Mesodermal cell (in vitro differentiated cells): Measurements from ENCODE around the gene THRAP3.

Experiments used
- H3K27ac ChIP-seq: 2 replicates; pipeline ENCODE4 v1.7.0; 2013; ENCODE audit warnings: mild to moderate bottlenecking, low read depth, low read length, moderate library complexity; ENCODE audit not compliant: severe bottlenecking
- H3K36me3 ChIP-seq: 2 replicates; pipeline ENCODE4 v1.7.1; 2013; ENCODE audit warnings: mild to moderate bottlenecking, low read length, moderate library complexity; ENCODE audit not compliant: control insufficient read depth, insufficient read depth
- H3K4me1 ChIP-seq: one replicate; pipeline ENCODE4 v1.7.1; 2013; ENCODE audit warnings: mild to moderate bottlenecking, low read length; ENCODE audit not compliant: insufficient read depth, control insufficient read depth, poor library complexity, severe bottlenecking
- H3K4me3 ChIP-seq: 2 replicates; pipeline ENCODE4 v1.7.0; 2013; ENCODE audit warnings: low read length, control low read depth, mild to moderate bottlenecking; ENCODE audit not compliant: insufficient read depth, poor library complexity, severe bottlenecking; ENCODE audit errors: extremely low read depth
- H3K9me3 ChIP-seq: 2 replicates; pipeline ENCODE4 v1.7.1; 2013; ENCODE audit warnings: mild to moderate bottlenecking, low read length, moderate library complexity; ENCODE audit not compliant: control insufficient read depth
- WGBS, 2 experiments: methylation state at CpG; one replicate each; pipeline ENCODE4 v1.1.5; 2013; ENCODE audit warnings: missing lambda C conversion rate in 2 of 2; ENCODE audit not compliant: insufficient coverage in 2 of 2; 5-methylcytosine and 5-hydroxymethylcytosine counted together

The THRAP3 gene

GRCh38 chr1:36344395-36344680 lies 120.1 kb downstream of the THRAP3 start:
- no peaks in the 10 kb centered on the region for H3K9me3 ChIP-seq
- H3K4me3 ChIP-seq = no peak overlapping the region
- H3K4me1 ChIP-seq = peaks cover 5% of the 10 kb centered on the region
- WGBS, 2 experiments = 84 to 100% methylated on average over 5 to 7 of the region's 8 CpGs
- H3K27ac ChIP-seq = no peak overlapping the region
- H3K36me3 ChIP-seq = peaks cover 82% of the 10 kb centered on the region

- no peaks in the 10 kb centered on the region for H3K9me3 ChIP-seq
- H3K4me1 ChIP-seq = peaks cover 14% of the 10 kb centered on the region
- peaks cover 80% of the 10 kb centered on the region for H3K36me3 ChIP-seq
- no peak overlapping the region for H3K4me3 ChIP-seq
- whole genome bisulfite sequencing, 2 experiments = 93 to 98% methylated on average over 4 to 7 of the region's 7 CpGs
- H3K27ac ChIP-seq = no peak overlapping the region
Observed at GRCh38 chr1:36345353-36345752, 121.1 kb downstream of the THRAP3 start.

GRCh38 chr1:36346741-36347370 lies 122.6 kb downstream of the THRAP3 start:
- Histone ChIP-seq H3K36me3 (peaks cover 74% of the 10 kb centered on the region), H3K4me3 (no peak overlapping the region)
- WGBS, 2 experiments = 95 to 96% methylated on average over 6 to 8 of the region's 8 CpGs

GRCh38 chr1:36349241-36349671 lies 125.0 kb downstream of the THRAP3 start:
- no peaks in the 10 kb centered on the region for H3K9me3 ChIP-seq
- H3K4me1 ChIP-seq = peaks cover 50% of the 10 kb centered on the region
- H3K4me3 ChIP-seq = no peak overlapping the region
- H3K27ac ChIP-seq = no peak overlapping the region
- H3K36me3 ChIP-seq = peaks cover 78% of the 10 kb centered on the region
- 89 to 94% methylated on average over 3 to 4 of the region's 7 CpGs for WGBS, 2 experiments

More at GRCh38 chr1:36346741-36347370, 122.6 kb downstream of the THRAP3 start:
- Histone ChIP-seq H3K9me3 (no peaks in the 10 kb centered on the region), H3K27ac (no peak overlapping the region), H3K4me1 (peaks cover 28% of the 10 kb centered on the region)

- Histone ChIP-seq H3K9me3 (no peaks in the 10 kb centered on the region), H3K4me3 (no peak overlapping the region), H3K27ac (peak overlapping the region; percentile 97), H3K36me3 (peaks cover 78% of the 10 kb centered on the region), H3K4me1 (peaks cover 51% of the 10 kb centered on the region)
- 94 to 96% methylated on average over 15 of the region's 16 CpGs for WGBS, 2 experiments
Observed at GRCh38 chr1:36349839-36350238, 125.6 kb downstream of the THRAP3 start.

- WGBS, 2 experiments = 83 to 87% methylated on average over 8 to 12 of the region's 13 CpGs
- H3K36me3 ChIP-seq = peaks cover 78% of the 10 kb centered on the region
- H3K4me3 ChIP-seq = peak overlapping the region; percentile 9
- H3K4me1 ChIP-seq = peaks cover 53% of the 10 kb centered on the region
- peak overlapping the region; percentile 97 for H3K27ac ChIP-seq
- no peaks in the 10 kb centered on the region for H3K9me3 ChIP-seq
Observed at GRCh38 chr1:36350659-36351226, 126.5 kb downstream of the THRAP3 start.

GRCh38 chr1:36351227-36351977 lies 127.2 kb downstream of the THRAP3 start:
- H3K36me3 ChIP-seq = peaks cover 78% of the 10 kb centered on the region
- H3K27ac ChIP-seq = peak overlapping the region; percentile 97

GRCh38 chr1:36352125-36352909 lies 128.1 kb downstream of the THRAP3 start:
- Histone ChIP-seq H3K4me3 (no peak overlapping the region), H3K36me3 (peaks cover 77% of the 10 kb centered on the region)
- 85 to 89% methylated on average over 12 of the region's 13 CpGs for WGBS, 2 experiments

More at GRCh38 chr1:36351227-36351977, 127.2 kb downstream of the THRAP3 start:
- 79 to 85% methylated on average over 11 to 14 of the region's 14 CpGs for WGBS, 2 experiments
- Histone ChIP-seq H3K9me3 (no peaks in the 10 kb centered on the region), H3K4me3 (peak overlapping the region; percentile 9), H3K4me1 (peaks cover 53% of the 10 kb centered on the region)

GRCh38 chr1:36352910-36353878 lies 129.0 kb downstream of the THRAP3 start:
- Histone ChIP-seq H3K36me3 (peaks cover 75% of the 10 kb centered on the region), H3K9me3 (no peaks in the 10 kb centered on the region), H3K4me3 (no peak overlapping the region), H3K27ac (peak overlapping the region; percentile 97), H3K4me1 (peaks cover 53% of the 10 kb centered on the region)
- 96 to 97% methylated on average over 13 to 14 of the region's 15 CpGs for WGBS, 2 experiments

More at GRCh38 chr1:36352125-36352909, 128.1 kb downstream of the THRAP3 start:
- no peaks in the 10 kb centered on the region for H3K9me3 ChIP-seq
- H3K4me1 ChIP-seq = peaks cover 53% of the 10 kb centered on the region
- peak overlapping the region; percentile 97 for H3K27ac ChIP-seq
